GM21619 (cell line): ENCODE measurements around the gene MBD5.

Source experiments
- ATAC-seq: cut with Tn5 transposase; IDR thresholded peaks from one replicate; pipeline ENCODE4 v1.9.1; 2021; ENCODE audit not compliant: unreplicated experiment

Gene MBD5

DNA sequence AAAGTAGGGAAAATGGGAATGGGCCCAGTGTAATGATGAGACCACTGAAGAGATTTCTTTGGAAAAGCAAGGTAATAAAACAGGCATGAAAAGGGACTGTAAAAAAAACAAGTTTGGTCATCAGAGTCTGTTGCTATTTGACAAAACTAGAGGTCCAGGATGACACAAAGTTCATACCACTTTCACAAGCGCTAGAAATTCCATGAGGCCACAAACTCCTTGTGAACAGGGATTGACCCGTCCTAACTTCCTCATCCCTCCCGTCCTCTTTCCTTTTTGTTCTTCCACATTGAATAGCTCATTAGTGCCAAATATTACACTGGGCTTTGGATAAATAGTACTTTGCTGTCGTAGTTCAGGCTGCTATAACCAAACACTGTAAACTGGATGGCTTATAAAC, 434.9 kb downstream of the MBD5 start:
- no peak for ATAC-seq

DNA sequence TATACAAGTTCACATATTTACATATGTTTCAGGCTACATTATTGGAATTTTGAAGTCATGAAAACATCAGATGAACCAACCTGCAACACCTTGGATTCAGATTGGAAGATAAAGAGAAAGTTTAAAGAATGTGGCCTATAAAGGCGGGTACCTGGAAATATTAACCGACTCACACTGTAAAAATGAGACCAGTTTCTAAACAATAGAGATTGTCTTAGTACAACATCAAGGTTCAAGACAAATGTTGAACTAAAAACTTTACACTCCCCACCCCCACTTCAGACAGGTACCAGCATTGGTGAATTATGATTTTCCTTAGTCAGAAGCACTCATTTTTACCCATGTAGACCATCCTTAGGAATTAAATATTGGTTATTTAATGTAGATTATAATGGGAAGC, 437.3 kb downstream of the MBD5 start:
- ATAC-seq, result no peak

DNA sequence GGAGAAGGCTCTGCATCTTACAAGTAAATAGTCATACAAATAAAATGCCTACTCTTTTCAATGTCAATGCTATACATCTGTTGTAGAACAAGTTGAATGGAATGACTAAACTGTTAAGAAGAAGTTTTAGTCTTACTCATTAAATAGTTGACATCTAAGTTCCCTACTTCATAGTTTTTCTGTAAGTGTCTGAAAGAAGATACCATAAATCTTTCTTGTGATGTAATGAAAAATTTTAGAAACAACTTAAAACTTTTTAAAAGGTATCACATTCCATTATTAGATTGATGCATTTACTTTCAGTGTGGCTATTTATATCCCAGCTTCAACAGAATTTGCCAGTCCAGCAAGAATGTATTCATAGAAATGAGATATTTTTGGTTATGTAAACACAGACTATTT, 438.5 kb downstream of the MBD5 start:
- ATAC-seq, result no peak

DNA sequence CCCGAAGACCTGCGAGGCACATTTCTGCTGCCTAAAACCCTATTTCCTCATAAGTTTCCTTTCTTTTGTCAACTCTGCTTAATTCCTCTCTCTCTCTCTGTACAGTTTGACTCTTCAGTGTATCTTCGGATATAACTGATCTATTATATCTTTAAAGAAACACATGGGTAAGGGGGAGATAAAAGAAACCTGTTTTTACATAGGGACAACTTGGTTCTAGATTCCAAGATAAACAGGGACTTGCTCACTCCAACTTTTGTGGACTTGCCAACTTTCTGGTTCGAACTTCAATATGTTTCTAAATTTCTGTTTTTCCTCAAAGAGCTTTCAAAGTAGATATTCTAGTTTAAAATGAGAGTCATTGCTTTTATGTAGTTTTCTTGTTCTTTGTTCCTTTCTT, 441.0 kb downstream of the MBD5 start:
- no peak for ATAC-seq

DNA sequence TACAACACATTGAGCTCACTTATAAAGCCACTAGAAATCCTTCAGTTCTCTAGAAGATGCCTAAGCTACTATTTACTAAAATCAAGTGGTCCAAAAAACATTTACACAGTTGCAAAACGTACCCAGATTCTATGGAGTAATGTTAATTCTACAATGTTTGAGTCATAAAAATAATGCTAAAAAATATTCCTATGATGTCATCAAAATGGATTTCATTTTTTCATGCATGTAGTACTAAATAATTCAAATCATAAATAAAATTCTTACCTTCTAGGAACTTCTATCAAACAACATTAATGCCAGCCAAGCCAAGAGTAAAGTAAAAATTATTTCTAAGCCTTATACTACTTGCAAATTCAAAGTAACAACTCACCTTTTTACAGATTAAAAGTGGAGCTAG, 454.7 kb downstream of the MBD5 start:
- no peak for ATAC-seq

DNA sequence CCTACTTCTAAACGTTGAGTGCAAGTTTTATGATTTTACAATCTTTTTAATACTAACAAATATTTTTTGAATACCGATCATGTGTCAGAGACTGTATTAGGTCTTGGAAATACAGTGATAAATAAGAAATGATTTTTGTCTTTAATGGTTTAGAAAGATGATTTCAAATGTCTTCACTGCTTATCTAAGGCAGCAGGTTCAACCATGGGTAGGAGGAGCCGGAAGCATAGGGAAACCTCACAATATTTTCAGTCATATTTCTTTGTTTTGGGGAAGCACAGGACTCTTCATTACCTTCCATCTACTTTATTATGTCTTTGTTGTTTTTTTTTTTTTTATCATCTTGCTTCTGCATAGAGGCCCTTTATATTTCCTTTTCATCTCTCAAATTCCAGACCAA, 458.5 kb downstream of the MBD5 start:
- no peak for ATAC-seq

DNA sequence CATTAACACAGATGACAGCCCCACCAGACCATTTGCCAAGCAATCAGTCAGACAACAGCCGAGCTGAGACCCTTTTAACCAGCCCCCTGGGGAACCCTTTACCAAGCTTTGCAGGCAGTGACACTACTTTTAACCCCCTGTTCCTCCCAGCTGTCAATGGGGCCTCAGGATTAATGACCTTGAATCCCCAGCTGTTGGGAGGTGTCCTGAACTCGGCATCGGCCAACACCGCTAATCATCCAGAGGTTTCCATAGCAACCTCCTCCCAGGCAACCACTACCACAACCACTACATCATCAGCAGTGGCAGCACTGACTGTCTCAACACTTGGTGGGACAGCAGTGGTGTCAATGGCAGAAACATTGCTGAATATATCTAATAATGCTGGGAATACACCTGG, 462.8 kb downstream of the MBD5 start:
- no peak for ATAC-seq

DNA sequence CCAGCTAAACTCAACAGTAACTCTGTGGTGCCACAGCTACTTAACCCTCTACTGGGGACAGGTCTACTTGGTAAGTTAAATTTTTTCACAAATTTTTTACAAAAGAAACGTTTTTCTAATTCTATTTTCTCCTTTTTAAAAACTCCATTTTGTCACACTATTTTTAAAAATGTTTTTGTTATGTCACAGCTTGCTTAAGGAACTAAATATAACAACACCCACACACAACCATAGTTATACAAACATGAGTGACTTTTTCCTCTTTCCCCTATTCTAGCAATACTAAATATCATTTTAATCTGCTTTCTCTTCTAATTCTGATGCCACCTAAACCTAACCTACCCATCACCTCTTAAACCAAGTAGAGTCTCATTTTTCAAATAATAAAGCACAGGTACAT, 463.2 kb downstream of the MBD5 start:
- no peak for ATAC-seq

DNA sequence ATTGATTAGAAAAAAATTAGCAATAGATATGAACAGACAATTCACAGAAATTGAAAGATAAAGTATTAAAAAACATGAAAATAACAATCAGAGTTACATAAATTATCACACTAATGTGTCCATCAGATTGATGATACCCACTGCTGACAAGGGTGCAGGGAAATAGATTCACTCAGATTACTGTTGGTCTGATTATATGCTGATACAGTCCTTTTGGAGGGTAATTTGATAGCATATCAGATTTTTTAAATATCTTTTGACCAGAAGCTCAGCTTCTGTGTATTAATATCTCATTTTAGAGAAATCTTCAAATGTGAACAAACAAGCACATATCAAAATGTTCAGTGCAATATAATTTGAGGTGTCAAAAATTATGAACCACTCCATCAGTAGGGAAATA, 465.8 kb downstream of the MBD5 start:
- ATAC-seq, result no peak

DNA sequence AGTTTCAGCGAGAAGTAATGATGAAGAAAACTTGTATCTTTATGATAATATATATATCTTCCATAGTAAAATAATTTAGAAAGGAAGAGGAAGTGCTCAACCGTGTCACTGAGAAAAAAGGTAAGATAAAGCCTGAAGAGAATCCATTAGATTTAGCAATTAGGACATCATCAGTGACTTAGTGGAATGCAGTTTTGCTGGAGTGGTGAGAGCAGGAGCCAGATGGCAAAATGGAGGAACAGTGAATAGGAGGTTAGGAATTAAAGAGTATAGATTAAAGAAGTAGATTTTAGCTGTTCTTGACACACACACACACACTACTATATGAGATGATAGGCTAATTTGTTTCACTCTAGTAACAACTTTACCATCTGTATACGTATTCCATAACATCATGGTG, 466.5 kb downstream of the MBD5 start:
- no peak for ATAC-seq

DNA sequence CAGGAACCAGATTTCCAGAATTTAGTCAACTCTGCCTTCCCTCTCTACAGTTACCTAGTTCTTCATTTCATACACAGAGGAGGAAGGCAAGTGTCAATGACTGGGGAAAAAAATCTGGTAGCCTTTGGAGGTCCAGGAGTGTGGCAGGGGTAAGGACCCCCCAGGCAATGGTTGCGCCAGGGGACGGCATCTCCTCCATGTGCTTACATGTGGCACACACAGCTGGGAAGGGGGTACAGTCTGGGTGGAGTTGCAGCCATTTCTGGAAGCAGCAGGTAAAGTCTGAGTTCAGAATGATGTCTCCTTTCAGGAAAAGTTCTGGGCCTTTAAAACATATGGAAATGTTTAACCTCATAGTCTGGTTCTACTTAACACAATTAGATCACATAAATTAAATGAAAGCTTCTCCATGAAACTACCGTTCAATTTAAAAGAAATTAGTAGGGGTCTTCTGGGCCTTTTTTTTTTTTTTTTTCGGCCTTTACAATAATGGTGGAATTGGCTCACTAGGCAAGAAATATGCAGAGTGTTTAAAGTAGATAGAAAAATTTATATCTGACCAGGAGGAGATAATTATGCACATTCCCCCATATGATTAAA, 470.0 kb downstream of the MBD5 start:
- no peak for ATAC-seq

DNA sequence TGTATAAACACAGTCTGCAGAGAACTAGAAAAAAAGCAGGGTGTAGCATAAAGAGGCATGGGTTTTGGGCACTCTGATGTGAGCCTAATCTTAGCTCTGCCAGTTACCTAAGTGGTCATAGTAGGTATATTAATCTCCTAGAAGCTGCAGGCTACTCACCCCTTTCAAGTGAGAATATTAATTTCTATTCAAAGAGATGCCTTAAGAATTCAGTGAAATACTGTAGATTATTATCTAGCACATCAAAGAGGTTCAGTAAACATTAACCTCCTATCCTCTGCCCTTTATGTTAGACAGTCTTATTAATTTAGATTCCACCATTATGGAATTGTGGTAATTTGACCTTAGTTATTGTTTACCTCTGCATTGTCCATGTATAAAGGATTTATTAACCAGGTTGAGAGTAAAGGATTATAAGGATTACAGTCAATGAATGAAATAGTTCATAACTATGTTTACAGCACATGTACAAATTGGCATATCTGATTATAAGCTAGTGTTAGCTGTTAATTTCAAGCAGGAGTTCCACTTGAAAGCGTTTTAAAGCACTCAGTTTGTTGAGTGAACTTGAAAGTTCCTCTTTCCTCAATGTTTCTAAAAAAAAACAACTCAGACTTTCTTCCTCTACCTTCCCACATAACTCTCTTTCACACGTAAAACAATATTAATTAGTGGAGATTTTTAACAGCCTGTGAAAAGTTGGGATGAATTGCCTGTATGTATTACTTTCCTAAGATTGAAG, 473.1 kb downstream of the MBD5 start:
- ATAC-seq, result peak; percentile 59

DNA sequence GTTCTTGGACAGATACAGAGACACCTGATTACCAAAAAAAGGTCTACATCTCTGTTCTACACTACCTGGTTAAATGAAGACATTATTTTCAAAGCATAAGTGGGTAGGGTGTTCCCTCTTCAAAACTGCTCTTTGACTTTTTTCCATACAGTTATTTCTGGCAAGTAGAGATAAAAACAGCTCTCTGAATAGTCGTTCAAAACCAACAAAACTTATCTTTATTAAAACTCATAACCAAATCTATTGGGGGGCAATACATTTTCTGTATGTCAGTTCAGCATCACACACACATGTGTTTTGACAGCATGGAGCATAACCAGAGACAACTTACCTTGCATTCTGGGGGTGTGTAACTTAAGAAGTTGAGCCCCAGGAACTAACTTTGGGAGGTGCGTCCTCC, 474.7 kb downstream of the MBD5 start:
- no peak for ATAC-seq

DNA sequence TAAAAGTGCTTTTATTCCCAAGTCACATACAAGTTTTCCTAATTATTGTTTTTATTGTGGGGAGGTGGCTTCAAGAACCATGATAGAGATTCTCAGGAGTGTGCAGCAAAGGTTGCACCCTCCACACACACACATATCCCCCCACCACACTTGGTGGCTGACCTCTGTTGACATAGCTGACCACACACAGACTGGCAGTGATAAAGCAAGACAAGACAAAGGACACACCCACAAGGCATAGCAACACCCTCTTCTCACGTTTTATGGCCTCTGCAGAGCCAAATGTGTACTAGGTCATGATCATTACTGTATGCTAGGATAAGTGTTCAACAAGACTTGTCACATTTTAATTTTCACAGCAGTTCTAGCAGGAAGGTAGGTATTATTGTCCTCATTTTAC, 480.7 kb downstream of the MBD5 start:
- no peak for ATAC-seq

DNA sequence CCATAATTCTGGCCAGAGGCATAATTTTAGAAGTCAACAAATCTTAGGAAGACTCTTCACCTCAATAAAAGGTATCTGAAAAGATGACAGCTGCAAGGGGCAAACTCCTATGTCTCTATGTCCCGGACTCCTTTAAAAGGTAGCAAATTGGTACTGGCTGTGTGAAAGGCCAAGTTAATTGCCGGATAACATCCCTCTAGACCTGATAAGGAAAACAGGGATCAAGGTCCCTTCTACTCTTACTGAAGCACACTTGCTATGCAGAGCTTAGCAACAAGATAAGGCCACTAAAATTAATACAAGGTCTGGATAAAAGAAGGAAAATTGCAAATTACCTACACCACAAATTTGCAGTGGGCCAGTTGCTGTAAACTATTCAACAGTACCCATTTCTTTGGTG, 482.6 kb downstream of the MBD5 start:
- no peak for ATAC-seq

DNA sequence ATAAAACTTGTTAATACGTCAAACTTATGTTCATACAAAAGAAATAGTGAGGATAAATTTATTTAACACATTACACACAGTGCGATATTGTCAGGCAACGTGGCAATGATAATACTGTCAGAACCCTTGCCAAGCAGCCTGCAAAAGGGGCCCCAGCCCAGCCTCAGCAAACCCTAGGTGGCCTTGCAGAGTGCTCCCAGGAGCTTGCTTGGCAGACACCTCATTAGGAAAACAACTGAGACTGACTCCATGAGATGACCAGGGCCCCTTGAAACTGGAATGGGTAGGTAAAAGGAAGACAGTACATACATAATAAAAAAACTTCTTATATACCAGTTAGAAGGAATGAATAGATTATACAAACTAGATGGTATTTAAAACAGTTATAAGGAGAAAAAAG, 487.1 kb downstream of the MBD5 start:
- ATAC-seq, result no peak

DNA sequence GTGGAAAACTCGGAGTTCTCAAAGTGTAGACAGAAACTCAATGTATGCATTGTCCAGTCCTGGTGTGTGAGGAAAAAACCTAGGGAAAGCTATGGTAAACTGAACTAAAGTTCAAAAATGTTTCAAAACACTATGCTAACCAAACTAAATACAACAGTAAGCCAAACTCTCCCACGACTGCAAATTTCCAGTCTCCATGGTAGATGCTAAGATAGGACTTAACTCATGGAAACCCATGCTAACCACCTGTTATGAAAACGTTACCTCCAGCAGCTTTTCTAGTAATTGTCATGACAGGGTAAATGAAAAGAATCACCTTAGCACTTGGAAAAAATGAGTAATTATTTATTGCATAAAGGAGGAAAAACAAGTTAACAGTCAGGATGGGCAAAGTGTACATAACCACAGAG, 488.0 kb downstream of the MBD5 start:
- no peak for ATAC-seq

DNA sequence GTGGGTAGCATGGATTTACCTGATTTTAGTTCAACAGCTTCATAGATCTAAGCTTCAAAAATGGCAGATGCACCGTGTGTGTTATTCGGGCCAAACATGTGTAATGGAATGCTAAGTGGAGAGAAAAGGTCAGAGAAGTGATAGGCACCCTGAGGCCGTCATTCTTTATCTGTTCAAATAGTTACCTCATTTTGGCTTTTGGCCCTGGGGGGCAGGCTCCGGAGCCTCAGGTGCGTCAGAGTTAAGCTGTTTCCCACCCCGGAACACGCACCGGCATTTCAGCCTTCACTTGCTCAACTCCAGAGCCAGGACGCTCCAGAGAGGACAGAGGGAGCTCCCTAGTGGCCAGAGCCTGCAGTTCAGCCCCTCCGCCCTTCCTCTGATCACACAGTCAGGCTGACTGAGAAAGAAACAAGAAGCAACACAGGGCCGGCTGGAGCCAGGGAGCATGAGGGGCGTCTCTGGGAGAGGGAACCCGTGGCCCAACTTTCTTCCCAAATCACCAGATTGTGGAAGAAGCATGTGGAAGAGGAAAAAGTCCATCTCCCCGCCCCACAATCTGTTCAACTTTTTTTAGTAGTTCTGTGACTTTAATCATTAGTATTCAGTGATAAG, 488.5 kb downstream of the MBD5 start:
- ATAC-seq, result peak; percentile 100

DNA sequence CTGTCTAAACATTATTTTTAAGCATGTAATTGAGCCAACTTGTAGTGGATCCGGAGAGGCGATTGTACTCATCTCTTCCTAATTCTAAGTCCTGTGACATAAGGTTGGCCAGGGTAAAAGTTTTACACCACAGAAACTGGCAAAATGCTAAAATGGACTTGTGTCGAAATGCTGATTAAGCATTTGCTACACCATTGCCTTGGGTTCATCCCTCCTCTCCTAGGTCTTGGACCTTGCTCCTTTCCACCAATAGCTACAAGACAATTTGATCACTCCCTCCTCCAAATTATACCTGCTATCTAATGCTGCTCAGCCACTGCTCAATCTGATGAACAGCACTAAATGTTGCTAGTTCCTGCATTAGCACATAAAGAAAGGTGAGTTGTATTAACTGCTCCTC, 491.0 kb downstream of the MBD5 start:
- ATAC-seq, result no peak

DNA sequence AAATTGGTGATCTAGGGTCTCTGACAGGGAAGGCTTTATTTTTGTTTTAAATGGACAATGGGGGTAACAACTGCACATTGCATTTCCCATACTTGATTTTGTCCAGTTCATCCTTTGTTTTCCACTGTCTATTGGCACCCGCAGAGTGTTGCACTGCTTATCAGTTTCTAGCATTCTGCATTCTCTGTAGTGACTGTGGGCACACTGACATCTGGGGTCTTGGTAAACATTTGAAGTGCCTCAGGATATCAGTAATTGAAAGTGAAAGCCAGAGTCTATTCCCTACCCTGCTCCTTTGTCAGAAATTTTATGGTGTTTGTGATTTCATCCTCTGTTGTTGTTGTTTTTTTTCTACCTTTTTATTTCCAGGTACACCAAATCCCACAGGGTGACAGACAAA, 491.6 kb downstream of the MBD5 start:
- no peak for ATAC-seq

DNA sequence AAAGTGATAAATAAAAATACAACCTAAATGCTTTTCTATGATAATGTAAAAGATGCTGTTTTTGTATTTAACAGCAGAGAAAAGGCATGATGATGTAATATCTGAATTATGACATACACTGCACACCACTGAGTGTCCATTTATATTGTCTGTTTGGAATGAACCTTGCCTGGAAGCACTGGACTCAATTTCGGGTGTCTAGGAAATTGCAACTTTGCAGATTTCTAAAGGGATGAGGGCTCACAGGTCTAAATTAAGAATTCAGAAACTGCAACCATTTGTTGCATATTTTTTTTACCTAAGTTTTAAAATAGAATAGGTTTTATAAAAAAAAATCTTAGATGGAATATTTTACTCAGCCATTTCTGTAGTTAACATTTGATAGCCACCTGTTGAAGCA, 492.5 kb downstream of the MBD5 start:
- no peak for ATAC-seq

DNA sequence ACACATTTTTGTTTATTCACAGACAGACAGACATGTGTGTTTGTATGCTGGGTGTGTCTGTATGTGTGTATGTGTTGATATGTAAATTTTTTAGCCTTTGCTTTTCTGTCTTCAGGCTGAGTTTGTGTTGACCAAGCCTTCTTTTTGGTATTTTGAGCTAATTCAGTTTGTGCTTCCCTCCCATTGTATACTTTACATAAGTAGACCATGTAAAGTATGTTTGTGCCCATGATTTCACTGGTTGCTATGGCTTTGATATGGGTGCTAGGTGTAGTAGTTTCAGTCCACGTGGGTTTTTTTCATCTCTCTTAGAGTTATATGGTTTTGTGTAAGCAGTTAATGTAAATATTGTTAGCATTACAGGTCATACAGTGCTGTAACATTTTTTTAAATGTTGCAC, 494.2 kb downstream of the MBD5 start:
- ATAC-seq, result no peak

DNA sequence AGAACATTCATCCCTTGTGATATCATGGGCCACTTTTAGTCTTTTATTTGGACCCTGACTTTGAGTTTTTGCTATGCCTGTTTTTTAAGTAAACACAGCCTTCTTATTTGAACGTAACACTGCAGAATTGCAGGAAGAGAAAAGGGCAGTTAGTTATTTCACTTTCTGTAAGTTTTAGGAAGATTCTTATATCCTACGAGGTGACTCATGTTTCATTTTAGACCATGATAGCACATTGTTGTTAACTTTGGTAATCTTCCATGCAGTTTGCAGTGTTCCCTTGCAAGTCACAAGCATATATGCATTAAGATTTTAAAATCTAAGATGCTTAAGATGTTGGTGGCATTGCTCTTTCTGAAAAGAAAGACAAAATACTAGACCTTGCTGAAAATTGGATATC, 495.1 kb downstream of the MBD5 start:
- ATAC-seq, result no peak
